Endodermal cell (in vitro differentiated cells): Measurements from ENCODE around the gene PSMD13. TPM values are rescaled to one million over a fixed set of nuclear protein-coding genes. Genes with fewer than 3 reads are reported as not detected.
A peak's percentile ranks its signal among the peaks of the same experiment; 100 is the strongest.
"Not testable (repeated sequence)": the region's sequence is repeated elsewhere in the genome, so short reads cannot be mapped to it uniquely, and the experiment has no call there.

Source experiments
- DNase-seq: peaks from one replicate; pipeline ENCODE4 v3.0.0-alpha.2; 2017
- H3K27ac ChIP-seq: 2 replicates; pipeline ENCODE4 v1.5.1; 2013; ENCODE audit warnings: mild to moderate bottlenecking, low read depth, low read length, moderate library complexity
- H3K27me3 ChIP-seq: 2 replicates; pipeline ENCODE4 v1.6.1; 2013; ENCODE audit warnings: mild to moderate bottlenecking, low read length, moderate library complexity; ENCODE audit not compliant: insufficient read depth, control insufficient read depth, poor library complexity, severe bottlenecking
- H3K36me3 ChIP-seq: 2 replicates; pipeline ENCODE4 v1.7.0; 2013; ENCODE audit warnings: mild to moderate bottlenecking, low read length, moderate library complexity; ENCODE audit not compliant: control insufficient read depth, insufficient read depth
- H3K4me1 ChIP-seq: one replicate; pipeline ENCODE4 v1.7.0; 2013; ENCODE audit warnings: low read length; ENCODE audit not compliant: control insufficient read depth, insufficient read depth
- H3K4me3 ChIP-seq: 2 replicates; pipeline ENCODE4 v1.5.1; 2013; ENCODE audit warnings: mild to moderate bottlenecking, low read length, moderate library complexity
- H3K9ac ChIP-seq: 2 replicates; pipeline ENCODE4 v1.6.1; 2013; ENCODE audit warnings: mild to moderate bottlenecking, low read length, moderate library complexity; ENCODE audit not compliant: poor library complexity, severe bottlenecking; ENCODE audit errors: extremely low read depth
- H3K9me3 ChIP-seq: 2 replicates; pipeline ENCODE4 v1.6.1; 2013; ENCODE audit warnings: mild to moderate bottlenecking, low read length, moderate library complexity; ENCODE audit not compliant: control insufficient read depth
- H3K27ac Mint-ChIP-seq: 2 replicates; pipeline ENCODE4 v1.8.0; 2020; ENCODE audit warnings: mixed read lengths
- H3K27me3 Mint-ChIP-seq: 2 replicates; pipeline ENCODE4 v1.8.0; 2021; ENCODE audit warnings: mild to moderate bottlenecking, mixed read lengths; ENCODE audit not compliant: insufficient read depth
- H3K36me3 Mint-ChIP-seq: 2 replicates; pipeline ENCODE4 v1.8.0; 2020; ENCODE audit warnings: low read depth, mixed read lengths
- H3K4me1 Mint-ChIP-seq: 2 replicates; pipeline ENCODE4 v1.8.0; 2020; ENCODE audit warnings: mixed read lengths
- H3K4me3 Mint-ChIP-seq: 2 replicates; pipeline ENCODE4 v1.8.0; 2020; ENCODE audit warnings: mild to moderate bottlenecking, moderate library complexity, mixed read lengths
- H3K9me3 Mint-ChIP-seq: 2 replicates; pipeline ENCODE4 v1.8.0; 2020; ENCODE audit warnings: mild to moderate bottlenecking, mixed read lengths
- WGBS, 2 experiments: methylation state at CpG; one replicate each; pipeline versions ENCODE4 v1.1.5 to v1.1.7; 2013; ENCODE audit warnings: missing lambda C conversion rate in 2 of 2, mixed read lengths in 1 of 2; ENCODE audit not compliant: insufficient coverage in 1 of 2, insufficient read length in 1 of 2; 5-methylcytosine and 5-hydroxymethylcytosine counted together
- total RNA-seq, 2 donors: library from RNA; stranded (reverse); fragmentation: NEBNext Ultra II Directional in 1 of 2; extraction: Animal tissue kit (Norgen Biotek cat#: 25700) in 1 of 2; gene quantifications; 2 replicates in 1 of 2; 3 replicates in 1 of 2; pipeline ENCODE4 v1.2.1, GENCODE V29; 2021
- TF ChIP-seq, protein P1 (sequence below): fragments of 200-600 bp; sonication (generic); conservative IDR thresholded peaks from 2 replicates; pipeline ENCODE4 v1.5.0; 2021; ENCODE audit warnings: antibody characterized with exemption, mild to moderate bottlenecking

PSMD13 gene
- total RNA-seq, 2 donors from 2014 or later: 120 to 134 TPM

GRCh38 chr11:284105-285020 lies 47.6 kb downstream of the PSMD13 start:
- H3K9me3 ChIP-seq: no peaks in the 10 kb centered on the region
- H3K9ac ChIP-seq: no peak overlapping the region
- H3K27me3 Mint-ChIP-seq: peaks cover 57% of the 10 kb centered on the region
- peak; percentile 48 for DNase-seq
- no peaks in the 10 kb centered on the region for H3K36me3 ChIP-seq
- H3K9me3 Mint-ChIP-seq: no peaks in the 10 kb centered on the region
- H3K27ac ChIP-seq: no peak overlapping the region
- peaks cover 3% of the 10 kb centered on the region for H3K4me1 Mint-ChIP-seq
- no peaks in the 10 kb centered on the region for H3K36me3 Mint-ChIP-seq
- H3K27ac Mint-ChIP-seq: no peak overlapping the region
- H3K4me3 ChIP-seq: no peak overlapping the region
- H3K4me1 ChIP-seq: no peaks in the 10 kb centered on the region
- no peak overlapping the region for H3K4me3 Mint-ChIP-seq
- H3K27me3 ChIP-seq: peaks cover 53% of the 10 kb centered on the region
- TF ChIP-seq, protein P1, sequence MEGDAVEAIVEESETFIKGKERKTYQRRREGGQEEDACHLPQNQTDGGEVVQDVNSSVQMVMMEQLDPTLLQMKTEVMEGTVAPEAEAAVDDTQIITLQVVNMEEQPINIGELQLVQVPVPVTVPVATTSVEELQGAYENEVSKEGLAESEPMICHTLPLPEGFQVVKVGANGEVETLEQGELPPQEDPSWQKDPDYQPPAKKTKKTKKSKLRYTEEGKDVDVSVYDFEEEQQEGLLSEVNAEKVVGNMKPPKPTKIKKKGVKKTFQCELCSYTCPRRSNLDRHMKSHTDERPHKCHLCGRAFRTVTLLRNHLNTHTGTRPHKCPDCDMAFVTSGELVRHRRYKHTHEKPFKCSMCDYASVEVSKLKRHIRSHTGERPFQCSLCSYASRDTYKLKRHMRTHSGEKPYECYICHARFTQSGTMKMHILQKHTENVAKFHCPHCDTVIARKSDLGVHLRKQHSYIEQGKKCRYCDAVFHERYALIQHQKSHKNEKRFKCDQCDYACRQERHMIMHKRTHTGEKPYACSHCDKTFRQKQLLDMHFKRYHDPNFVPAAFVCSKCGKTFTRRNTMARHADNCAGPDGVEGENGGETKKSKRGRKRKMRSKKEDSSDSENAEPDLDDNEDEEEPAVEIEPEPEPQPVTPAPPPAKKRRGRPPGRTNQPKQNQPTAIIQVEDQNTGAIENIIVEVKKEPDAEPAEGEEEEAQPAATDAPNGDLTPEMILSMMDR: no peak
- 89 to 90% methylated on average over 19 to 24 of the region's 24 CpGs for WGBS, 2 experiments

DNA sequence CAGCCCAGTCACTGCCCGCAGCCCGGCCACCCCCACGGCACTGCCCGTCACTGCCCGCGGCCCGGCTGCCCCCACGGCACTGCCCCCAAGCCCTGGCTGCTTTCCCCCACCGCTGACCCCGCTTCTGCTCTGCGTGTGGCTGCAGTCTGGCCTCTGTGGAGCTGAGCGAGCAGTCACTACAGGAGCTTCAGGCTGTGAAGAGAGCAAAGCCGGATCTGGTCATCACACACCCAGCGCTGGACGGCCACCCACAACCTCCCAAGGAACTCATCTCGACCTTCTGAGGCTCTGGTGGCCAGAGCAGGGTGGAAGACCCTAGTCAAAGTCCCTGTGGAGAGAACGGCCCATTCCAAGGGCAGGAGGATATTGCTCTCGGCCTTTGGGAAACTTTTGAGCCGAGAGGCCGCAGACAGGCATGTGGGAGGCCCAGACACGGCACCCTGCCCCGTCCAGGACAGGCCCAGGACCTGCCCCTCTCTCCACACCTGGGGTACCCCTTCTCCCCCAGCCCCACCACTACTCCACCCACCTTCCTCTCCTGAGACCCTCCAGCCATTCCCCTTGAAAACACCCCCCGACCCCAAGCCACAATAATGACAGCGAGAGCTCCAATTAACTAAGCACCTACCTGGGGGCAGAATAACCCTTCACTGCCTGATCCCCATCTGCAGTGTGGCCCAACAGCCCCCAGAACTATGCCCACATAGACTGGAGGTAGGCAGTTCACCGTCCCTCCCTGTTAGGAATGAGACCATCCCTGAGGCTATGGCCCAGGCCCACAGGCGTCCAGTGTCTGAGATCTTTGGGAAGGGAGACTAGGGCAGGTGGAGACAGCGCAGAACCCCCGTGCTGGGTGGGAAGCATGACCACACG lies 48.5 kb downstream of the PSMD13 start:
- Histone ChIP-seq H3K9me3 (no peaks in the 10 kb centered on the region), H3K4me1 (no peaks in the 10 kb centered on the region), H3K27me3 (peaks cover 44% of the 10 kb centered on the region), H3K9ac (no peak overlapping the region), H3K36me3 (no peaks in the 10 kb centered on the region), H3K27ac (no peak overlapping the region), H3K4me3 (no peak overlapping the region)
- peak; percentile 38 for DNase-seq
- Mint-ChIP-seq H3K4me3 (no peak overlapping the region), H3K36me3 (no peaks in the 10 kb centered on the region), H3K27ac (no peak overlapping the region), H3K4me1 (peaks cover 7% of the 10 kb centered on the region), H3K9me3 (no peaks in the 10 kb centered on the region), H3K27me3 (peaks cover 51% of the 10 kb centered on the region)
- TF ChIP-seq, protein P1: no peak
- WGBS, 2 experiments: 87 to 91% methylated on average over 17 to 29 of the region's 29 CpGs

DNA sequence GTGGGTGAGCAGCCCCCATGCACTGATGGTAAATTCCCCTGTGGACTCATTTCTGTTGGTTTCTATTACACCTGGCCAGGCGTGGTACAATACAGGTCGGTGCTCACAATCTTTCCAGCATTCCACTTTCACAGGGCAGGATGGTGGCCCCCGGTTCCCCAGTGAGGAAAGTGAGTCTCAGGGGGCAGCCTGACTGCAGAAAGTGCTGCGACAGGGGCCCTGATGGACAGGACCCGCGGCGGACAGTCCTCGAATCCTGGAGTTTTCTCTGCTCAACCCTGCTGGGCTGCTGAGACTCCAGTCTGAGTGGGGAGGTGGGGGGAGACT lies 49.1 kb downstream of the PSMD13 start:
- peaks cover 47% of the 10 kb centered on the region for H3K27me3 Mint-ChIP-seq

GRCh38 chr11:286977-287820 lies 50.4 kb downstream of the PSMD13 start:
- H3K36me3 Mint-ChIP-seq, H3K4me1 ChIP-seq, H3K36me3 ChIP-seq, H3K27ac Mint-ChIP-seq, H3K4me3 ChIP-seq, H3K27ac ChIP-seq, H3K9me3 Mint-ChIP-seq, H3K9me3 ChIP-seq, H3K9ac ChIP-seq: not testable (repeated sequence)
- peak; percentile 50 for DNase-seq
- Mint-ChIP-seq H3K27me3 (peaks cover 34% of the 10 kb centered on the region), H3K4me1 (peaks cover 15% of the 10 kb centered on the region), H3K4me3 (peak overlapping the region; percentile 66)
- peaks cover 25% of the 10 kb centered on the region for H3K27me3 ChIP-seq
- WGBS, 2 experiments: 92 to 93% methylated on average over 13 to 23 of the region's 27 CpGs

More for the DNA sequence above, 49.1 kb downstream of the PSMD13 start:
- DNase-seq: no peak
- Histone ChIP-seq H3K4me1 (no peaks in the 10 kb centered on the region), H3K27me3 (peaks cover 38% of the 10 kb centered on the region), H3K9me3 (no peaks in the 10 kb centered on the region), H3K4me3 (no peak overlapping the region), H3K36me3 (no peaks in the 10 kb centered on the region), H3K9ac (no peak overlapping the region), H3K27ac (no peak overlapping the region)
- peaks cover under 1% of the 10 kb centered on the region for H3K36me3 Mint-ChIP-seq
- peaks cover 7% of the 10 kb centered on the region for H3K4me1 Mint-ChIP-seq
- H3K9me3 Mint-ChIP-seq: no peaks in the 10 kb centered on the region
- H3K27ac Mint-ChIP-seq: no peak overlapping the region
- WGBS, 2 experiments: 80 to 94% methylated on average over 3 to 8 of the region's 8 CpGs
- TF ChIP-seq, protein P1: no peak
- H3K4me3 Mint-ChIP-seq: no peak overlapping the region
